HG03469 (cell line): ENCODE measurements around the gene HMX2.

ENCODE experiments used
- ATAC-seq: cut with Tn5 transposase; IDR thresholded peaks from one replicate; pipeline ENCODE4 v1.9.1; 2021; ENCODE audit warnings: mild to moderate bottlenecking, moderate library complexity, moderate number of reproducible peaks; ENCODE audit not compliant: unreplicated experiment

The HMX2 gene

GRCh38 chr10:123136806-123137642 lies 10.9 kb upstream of the HMX2 start:
- no peak for ATAC-seq

DNA sequence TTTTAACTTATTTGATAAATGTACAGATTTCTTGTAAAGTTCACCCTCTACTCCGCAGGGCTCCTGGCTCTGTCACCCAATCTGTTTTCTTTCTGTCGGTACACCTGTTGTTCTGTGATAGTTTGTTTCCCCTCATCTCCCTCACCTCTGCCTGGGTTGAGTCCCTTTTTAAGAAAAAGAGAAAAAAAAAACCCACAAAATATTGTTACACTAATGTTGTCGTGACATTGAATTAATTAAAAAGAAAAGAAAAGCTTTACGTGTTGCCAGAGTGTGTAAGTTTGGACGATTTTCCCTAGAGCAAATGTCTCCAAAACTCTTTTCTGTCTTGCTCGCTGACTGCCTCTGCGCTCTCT lies 8.8 kb upstream of the HMX2 start:
- no peak for ATAC-seq

GRCh38 chr10:123139521-123140163 lies 8.3 kb upstream of the HMX2 start:
- ATAC-seq = no peak

DNA sequence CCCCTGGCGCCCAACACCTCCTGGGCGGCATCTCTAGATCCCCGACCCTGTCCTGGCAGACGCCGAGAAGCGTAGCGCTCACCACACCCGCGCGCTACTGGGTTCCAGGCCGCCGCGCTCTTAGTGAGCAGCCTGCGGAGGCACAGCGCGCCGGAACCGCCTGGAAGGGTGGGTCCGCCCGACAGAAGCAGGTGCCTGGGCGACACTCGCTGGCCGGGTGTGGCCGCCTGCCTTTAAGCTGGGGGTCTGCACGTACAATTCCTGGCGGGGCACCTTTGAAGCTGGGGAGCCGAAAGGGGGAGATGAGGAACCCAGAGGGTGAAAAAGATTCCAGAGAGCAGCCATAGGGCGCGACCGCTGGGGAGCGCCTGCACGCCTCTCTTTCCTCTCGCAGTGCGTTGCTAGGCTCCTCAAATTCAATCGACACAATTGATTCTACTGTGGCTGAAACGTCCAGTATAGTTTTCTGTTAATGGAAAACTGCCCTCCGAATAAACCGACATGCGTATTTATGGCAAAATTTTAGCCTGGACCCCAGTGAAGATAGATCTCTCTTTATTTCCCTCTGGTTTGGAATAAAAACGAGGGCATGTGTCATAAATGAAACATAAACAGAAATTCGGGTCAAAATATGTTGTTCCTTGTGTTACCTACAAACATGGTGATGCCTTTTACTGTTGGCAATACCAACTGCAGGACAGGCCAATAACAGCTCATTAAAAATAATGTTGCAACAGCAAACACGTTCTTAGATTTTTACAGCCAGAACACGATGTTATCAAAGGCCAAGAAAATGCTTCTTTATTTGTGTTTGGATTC lies 7.6 kb upstream of the HMX2 start:
- ATAC-seq = no peak

- ATAC-seq = no peak
These were observed 6.9 kb upstream of the HMX2 start for GRCh38 chr10:123140983-123141390.

DNA sequence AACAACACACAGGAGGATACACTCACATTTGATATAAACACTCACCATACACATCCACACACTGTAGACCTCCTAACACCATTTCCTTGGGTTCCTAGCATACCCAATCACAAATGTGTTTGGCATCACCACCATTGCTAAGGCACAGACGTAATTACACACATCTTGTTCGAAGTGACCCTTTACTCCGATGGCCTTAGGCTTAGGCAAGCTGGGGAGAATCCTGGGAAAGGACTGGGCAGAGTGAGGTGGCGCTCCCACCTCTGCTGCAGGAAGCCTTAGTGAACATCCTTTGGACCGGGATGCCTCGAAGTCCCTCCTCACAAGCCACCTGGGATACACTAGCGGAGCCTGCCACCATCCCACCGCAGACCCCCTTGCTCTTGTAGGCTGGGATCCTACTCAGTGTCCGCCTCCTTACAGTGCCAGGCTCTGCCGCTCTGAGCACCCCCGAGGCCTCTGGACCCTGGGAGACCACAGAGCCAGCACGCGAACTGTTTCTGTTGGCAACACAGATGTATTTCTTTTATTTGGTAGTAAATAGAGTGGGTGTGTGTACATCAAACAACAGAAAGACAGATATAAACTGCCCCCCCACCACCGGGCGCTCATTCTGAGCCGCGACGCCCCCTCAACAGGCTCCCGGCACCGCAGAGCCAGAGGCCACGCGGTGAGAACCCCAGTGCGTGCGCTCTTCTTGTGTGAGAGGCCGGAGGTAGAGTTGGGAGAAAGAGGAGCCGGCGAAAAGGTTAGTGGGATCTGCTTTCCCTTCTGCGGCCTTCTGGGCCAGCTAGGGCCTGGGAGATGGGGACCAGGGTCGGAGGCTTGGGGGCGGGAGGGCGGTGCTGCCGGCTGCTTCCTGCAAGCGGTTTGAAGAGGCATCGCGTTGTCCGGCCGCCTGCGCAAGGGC lies 5.9 kb upstream of the HMX2 start:
- no peak for ATAC-seq

DNA sequence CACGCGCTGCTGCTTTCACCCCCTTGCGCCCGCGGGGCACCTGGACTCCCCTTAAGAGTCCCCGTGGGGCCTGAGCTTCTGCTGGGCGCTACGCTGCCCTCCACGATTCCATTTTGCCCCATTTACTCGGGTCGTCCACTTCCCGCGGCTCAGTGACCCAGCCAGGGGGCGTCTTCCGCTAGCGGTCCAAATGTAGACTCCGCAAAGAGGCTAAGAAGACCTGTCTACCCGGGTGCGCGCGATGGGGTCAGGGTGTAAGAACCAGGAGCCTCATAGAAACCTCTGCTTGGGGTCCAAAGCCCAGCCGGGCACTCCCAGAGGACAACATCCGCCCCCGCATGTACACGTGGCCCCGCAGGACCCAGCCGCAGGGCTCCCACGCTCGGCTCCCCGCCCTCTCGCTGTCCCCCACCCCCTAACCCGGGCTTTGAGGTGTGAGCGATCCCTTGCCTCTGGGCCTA lies 5.2 kb upstream of the HMX2 start:
- no peak for ATAC-seq

- ATAC-seq = no peak
These were observed 4.6 kb upstream of the HMX2 start for GRCh38 chr10:123143162-123143824.

DNA sequence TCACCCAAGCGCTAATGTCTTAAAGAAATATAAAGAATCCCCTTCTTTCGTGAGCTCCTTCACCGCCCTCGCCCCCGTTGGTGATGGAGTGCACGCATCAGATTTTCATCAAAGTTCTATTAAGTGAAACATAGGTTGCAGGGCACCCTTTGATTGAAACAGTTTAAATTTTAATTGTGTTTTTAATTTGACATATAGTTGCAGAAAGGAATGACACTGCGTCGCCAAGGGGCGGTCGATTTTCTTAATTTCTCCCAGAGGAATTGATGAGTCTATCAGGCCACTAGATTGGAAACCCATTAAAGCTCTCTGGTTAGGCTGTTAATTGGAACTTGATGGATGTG lies 4.1 kb upstream of the HMX2 start:
- no peak for ATAC-seq

GRCh38 chr10:123144697-123145541 lies 3.0 kb upstream of the HMX2 start:
- no peak for ATAC-seq

- ATAC-seq = no peak
These were observed 2.4 kb upstream of the HMX2 start for GRCh38 chr10:123145542-123146012.

GRCh38 chr10:123146013-123146893 lies 1.7 kb upstream of the HMX2 start:
- ATAC-seq = no peak

- ATAC-seq = no peak
These were observed 872 bp upstream of the HMX2 start for GRCh38 chr10:123146894-123147634.

DNA sequence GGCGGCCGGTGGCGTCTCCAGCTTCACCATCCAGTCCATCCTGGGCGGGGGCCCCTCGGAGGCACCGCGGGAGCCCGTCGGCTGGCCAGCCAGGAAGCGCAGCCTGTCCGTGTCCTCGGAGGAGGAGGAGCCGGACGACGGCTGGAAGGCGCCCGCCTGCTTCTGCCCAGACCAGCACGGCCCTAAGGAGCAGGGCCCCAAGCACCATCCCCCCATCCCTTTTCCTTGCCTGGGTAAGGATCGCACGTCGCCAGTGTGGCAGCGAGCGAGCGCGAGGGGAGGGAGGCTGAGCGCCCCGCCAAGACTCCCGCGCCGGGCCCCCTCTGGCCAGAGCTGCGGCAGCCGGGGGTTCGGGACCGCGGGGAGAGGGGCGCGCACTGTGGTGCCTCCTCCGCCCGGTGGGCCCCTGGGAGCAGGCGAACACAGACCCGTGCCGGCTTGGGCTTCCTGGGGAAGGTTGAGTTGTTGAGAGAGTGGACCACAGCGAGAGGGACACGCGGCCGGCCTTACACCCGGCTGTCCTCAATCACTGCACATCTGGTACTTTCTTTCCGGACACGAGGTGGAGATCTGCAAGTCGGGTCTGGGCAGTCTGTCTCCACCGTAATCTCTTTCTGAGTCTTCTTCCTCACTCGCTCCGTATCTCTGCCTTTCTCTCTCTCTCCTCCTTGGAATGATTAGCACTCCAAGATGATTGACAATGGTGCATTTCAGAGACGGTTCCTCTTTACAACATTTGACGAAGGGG lies 652 bp downstream of the HMX2 start:
- ATAC-seq = no peak

GRCh38 chr10:123149162-123149567 lies 1.2 kb downstream of the HMX2 start:
- no peak for ATAC-seq

GRCh38 chr10:123149568-123150270 lies 1.8 kb downstream of the HMX2 start:
- ATAC-seq = no peak
